Activated naive CD8-positive, alpha-beta T cell treated with anti-CD3 and anti-CD28 coated beads, Interleukin-2, amount 50 U/mL, for 24 hours (primary cell): Measurements from ENCODE around the gene MCF2L.

ENCODE experiments used
- ATAC-seq: fragments of 150-1000 bp; cut with Tn5 transposase; one replicate; pipeline ENCODE4 v1.10.0; 2021
- DNase-seq: peaks from one replicate; pipeline ENCODE4 v3.0.0; 2021
- H3K27ac Mint-ChIP-seq: one replicate; pipeline ENCODE4 v1.8.0; 2021; ENCODE audit warnings: mild to moderate bottlenecking, mixed read lengths
- H3K27me3 Mint-ChIP-seq: one replicate; pipeline ENCODE4 v1.8.0; 2021; ENCODE audit warnings: mixed read lengths
- H3K36me3 Mint-ChIP-seq: one replicate; pipeline ENCODE4 v1.8.0; 2021; ENCODE audit warnings: low read depth, mixed read lengths
- H3K4me1 Mint-ChIP-seq: one replicate; pipeline ENCODE4 v1.8.0; 2021; ENCODE audit warnings: mixed read lengths
- H3K4me3 Mint-ChIP-seq: one replicate; pipeline ENCODE4 v1.8.0; 2021; ENCODE audit warnings: mild to moderate bottlenecking, moderate library complexity, mixed read lengths
- H3K9me3 Mint-ChIP-seq: one replicate; pipeline ENCODE4 v1.8.0; 2021; ENCODE audit warnings: mixed read lengths

Gene MCF2L

DNA sequence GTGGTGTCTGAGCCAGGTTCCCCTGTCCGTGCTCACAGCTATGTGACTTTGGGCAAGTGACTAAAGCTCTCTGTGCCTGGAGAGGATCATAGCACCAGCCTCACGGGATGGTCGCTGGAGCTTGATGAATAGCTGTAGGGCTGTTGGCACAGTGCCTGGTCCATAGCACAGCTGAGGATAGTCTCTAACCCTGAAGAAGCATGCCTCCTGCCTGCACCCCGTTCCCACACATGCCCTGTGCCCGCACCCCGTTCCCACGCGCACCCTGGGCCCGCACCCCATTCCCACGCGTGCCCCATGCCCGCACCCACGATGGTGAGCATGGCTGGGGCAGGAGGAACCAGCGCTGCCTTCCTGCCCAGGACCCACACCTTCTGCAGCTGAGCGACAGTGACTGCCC lies 72.9 kb downstream of the MCF2L start:
- H3K27me3 Mint-ChIP-seq: no peaks in the 10 kb centered on the region
- no peak for DNase-seq
- H3K27ac Mint-ChIP-seq: no peak overlapping the region
- no peaks in the 10 kb centered on the region for H3K36me3 Mint-ChIP-seq
- no peaks in the 10 kb centered on the region for H3K9me3 Mint-ChIP-seq
- H3K4me1 Mint-ChIP-seq: no peaks in the 10 kb centered on the region
- no peak overlapping the region for H3K4me3 Mint-ChIP-seq
- ATAC-seq: no peak

DNA sequence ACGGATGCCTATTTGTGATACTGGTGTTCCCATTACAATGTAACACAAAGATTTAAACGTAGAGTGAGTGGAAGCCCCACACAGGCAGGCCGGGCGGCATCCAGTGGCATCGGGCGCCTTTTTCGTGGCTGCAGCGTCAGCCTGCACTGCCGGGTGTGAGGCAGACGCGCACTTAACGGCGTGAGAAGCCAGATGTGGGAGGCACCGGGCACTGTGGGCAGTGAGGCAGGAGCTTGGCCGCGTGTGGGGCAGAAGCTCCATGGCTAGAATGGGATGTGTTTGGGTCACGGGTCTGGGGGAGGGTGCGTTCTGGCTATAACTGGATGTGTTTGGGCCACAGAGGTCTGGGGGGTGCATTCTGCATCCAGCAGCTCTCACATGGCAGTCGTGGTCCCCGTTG lies 73.4 kb downstream of the MCF2L start:
- Mint-ChIP-seq H3K36me3 (no peaks in the 10 kb centered on the region), H3K27me3 (no peaks in the 10 kb centered on the region), H3K4me3 (no peak overlapping the region), H3K27ac (no peak overlapping the region), H3K4me1 (no peaks in the 10 kb centered on the region), H3K9me3 (no peaks in the 10 kb centered on the region)
- ATAC-seq: no peak
- no peak for DNase-seq

- Mint-ChIP-seq H3K9me3 (no peaks in the 10 kb centered on the region), H3K4me1 (no peaks in the 10 kb centered on the region), H3K4me3 (no peak overlapping the region), H3K36me3 (no peaks in the 10 kb centered on the region), H3K27me3 (no peaks in the 10 kb centered on the region), H3K27ac (no peak overlapping the region)
- DNase-seq (no peak), ATAC-seq (no peak)
Observed at GRCh38 chr13:113043001-113043630, 74.1 kb downstream of the MCF2L start.

GRCh38 chr13:113043931-113044330 lies 74.9 kb downstream of the MCF2L start:
- no peak for DNase-seq
- Mint-ChIP-seq H3K9me3 (no peaks in the 10 kb centered on the region), H3K27me3 (no peaks in the 10 kb centered on the region), H3K4me3 (no peak overlapping the region), H3K36me3 (no peaks in the 10 kb centered on the region), H3K27ac (no peak overlapping the region), H3K4me1 (no peaks in the 10 kb centered on the region)
- ATAC-seq: no peak

- no peaks in the 10 kb centered on the region for H3K9me3 Mint-ChIP-seq
- H3K27me3 Mint-ChIP-seq: no peaks in the 10 kb centered on the region
- H3K27ac Mint-ChIP-seq: no peak overlapping the region
- ATAC-seq (no peak), DNase-seq (no peak)
- no peaks in the 10 kb centered on the region for H3K36me3 Mint-ChIP-seq
- H3K4me3 Mint-ChIP-seq: no peak overlapping the region
- no peaks in the 10 kb centered on the region for H3K4me1 Mint-ChIP-seq
Observed at GRCh38 chr13:113044391-113045114, 75.5 kb downstream of the MCF2L start.

DNA sequence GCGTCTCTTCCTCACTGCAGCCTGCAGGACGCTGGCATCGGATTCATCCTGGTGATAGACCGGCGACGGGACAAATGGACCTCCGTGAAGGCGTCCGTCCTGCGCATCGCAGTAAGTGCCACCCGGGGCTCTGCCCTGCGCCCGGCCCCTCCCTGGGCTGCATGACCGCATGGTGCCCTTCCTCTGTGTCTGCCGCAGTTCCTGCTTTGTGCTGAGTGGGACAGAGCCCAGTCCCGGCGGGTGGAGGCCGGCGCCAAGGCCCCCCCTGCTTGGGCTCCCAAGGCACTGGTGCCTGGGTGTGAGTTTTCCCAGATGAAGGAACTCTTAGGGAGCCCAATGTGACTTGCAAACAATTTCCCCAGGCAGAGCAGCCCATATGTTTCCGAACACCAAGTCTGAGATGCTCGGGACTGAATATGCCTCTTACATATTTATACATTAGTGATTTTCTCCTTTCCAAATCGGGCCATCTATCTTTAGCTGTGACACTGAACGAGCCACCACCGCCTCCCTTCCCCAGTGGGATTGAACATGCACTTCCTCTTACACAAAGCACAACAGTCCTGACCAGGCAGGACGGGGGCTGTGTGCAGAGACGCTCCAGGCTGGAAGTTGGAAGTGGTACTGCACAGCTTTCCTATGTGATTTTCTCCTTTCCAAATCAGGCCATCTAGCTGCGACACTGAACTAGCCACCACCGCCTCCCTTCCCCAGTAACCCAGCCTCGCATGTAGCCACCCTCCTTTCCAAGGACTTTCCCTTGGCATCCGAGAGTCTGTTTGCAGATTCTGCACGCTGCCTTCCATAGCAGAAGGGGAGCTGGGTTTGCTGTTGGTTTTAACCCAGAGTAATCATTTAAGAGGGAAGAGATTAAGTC lies 76.5 kb downstream of the MCF2L start:
- no peaks in the 10 kb centered on the region for H3K36me3 Mint-ChIP-seq
- no peak overlapping the region for H3K4me3 Mint-ChIP-seq
- no peaks in the 10 kb centered on the region for H3K27me3 Mint-ChIP-seq
- H3K4me1 Mint-ChIP-seq: no peaks in the 10 kb centered on the region
- no peaks in the 10 kb centered on the region for H3K9me3 Mint-ChIP-seq
- no peak overlapping the region for H3K27ac Mint-ChIP-seq
- no peak for DNase-seq
- no peak for ATAC-seq

DNA sequence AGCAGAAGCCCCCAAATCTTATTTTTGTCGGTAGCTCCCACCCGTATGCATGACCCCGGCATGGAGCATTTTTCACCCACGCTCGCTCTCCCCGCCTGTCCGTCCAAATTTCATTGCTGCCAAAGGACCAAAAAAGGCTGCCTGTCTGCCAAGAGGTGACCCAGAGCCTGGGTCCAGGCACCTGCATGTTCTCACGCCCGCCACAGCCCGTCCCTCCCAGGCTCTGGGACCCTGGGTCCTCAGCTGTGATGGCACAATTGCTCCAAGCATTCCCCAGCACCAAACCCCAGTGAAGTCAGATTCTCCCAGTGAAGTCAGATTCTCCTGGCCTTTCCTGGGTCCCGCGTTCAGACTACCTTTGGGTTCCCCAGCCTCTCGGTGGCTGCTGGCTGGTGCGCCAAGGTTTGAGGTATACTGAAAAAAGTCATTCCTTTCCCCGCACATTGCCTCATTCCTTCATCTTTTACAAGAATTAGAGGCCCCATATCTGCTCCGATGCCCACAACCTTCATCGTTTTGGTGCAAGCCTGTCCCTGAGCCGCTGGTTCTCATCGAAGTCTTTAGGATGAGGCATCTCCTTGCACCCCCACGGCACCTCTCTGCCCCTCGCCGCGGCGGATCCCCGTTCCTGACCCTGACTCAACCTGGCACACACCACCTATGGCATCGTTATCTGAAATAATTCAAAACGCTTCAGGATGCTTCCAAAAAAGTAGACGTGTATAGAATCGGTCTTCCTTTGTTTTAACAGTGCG lies 77.3 kb downstream of the MCF2L start:
- ATAC-seq (no peak), DNase-seq (no peak)
- Mint-ChIP-seq H3K27me3 (no peaks in the 10 kb centered on the region), H3K4me3 (no peak overlapping the region), H3K36me3 (no peaks in the 10 kb centered on the region), H3K4me1 (no peaks in the 10 kb centered on the region), H3K27ac (no peak overlapping the region), H3K9me3 (no peaks in the 10 kb centered on the region)

GRCh38 chr13:113046883-113047244 lies 77.8 kb downstream of the MCF2L start:
- DNase-seq (no peak), ATAC-seq (no peak)
- Mint-ChIP-seq H3K36me3 (no peaks in the 10 kb centered on the region), H3K27me3 (no peaks in the 10 kb centered on the region), H3K27ac (no peak overlapping the region), H3K4me3 (no peak overlapping the region), H3K9me3 (no peaks in the 10 kb centered on the region), H3K4me1 (no peaks in the 10 kb centered on the region)

GRCh38 chr13:113047587-113047986 lies 78.6 kb downstream of the MCF2L start:
- Mint-ChIP-seq H3K27ac (no peak overlapping the region), H3K9me3 (no peaks in the 10 kb centered on the region), H3K4me3 (no peak overlapping the region), H3K4me1 (no peaks in the 10 kb centered on the region), H3K27me3 (no peaks in the 10 kb centered on the region), H3K36me3 (no peaks in the 10 kb centered on the region)
- DNase-seq: no peak
- ATAC-seq: no peak

- ATAC-seq (no peak), DNase-seq (no peak)
- Mint-ChIP-seq H3K36me3 (no peaks in the 10 kb centered on the region), H3K4me1 (no peaks in the 10 kb centered on the region), H3K4me3 (no peak overlapping the region), H3K27ac (no peak overlapping the region), H3K27me3 (no peaks in the 10 kb centered on the region), H3K9me3 (no peaks in the 10 kb centered on the region)
Observed at GRCh38 chr13:113048766-113049165, 79.8 kb downstream of the MCF2L start.

DNA sequence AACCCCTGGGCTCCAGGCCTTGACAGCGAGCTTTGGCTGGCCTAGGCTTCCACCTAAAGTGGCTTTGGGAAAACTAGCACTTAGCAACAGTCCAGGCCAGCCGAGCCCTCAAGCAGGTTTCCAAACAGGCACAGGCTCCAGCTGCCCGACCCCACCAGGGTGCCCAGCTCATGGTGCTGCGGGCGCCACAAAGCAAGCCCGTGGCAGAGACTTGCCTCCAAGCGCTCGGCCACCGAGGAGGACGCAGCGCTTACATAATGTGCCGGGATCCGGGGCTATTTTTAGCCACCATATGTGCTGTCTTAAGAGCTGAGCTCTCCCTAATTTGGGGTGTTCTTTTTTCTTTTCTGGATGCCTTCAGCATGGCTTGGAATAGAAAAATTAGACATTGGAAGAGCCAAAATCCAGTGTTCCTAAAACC lies 80.5 kb downstream of the MCF2L start:
- no peaks in the 10 kb centered on the region for H3K36me3 Mint-ChIP-seq
- DNase-seq (no peak), ATAC-seq (no peak)
- H3K27ac Mint-ChIP-seq: no peak overlapping the region
- H3K4me1 Mint-ChIP-seq: no peaks in the 10 kb centered on the region
- no peaks in the 10 kb centered on the region for H3K27me3 Mint-ChIP-seq
- no peak overlapping the region for H3K4me3 Mint-ChIP-seq
- H3K9me3 Mint-ChIP-seq: no peaks in the 10 kb centered on the region

- Mint-ChIP-seq H3K9me3 (no peaks in the 10 kb centered on the region), H3K27ac (no peak overlapping the region), H3K4me3 (no peak overlapping the region), H3K27me3 (no peaks in the 10 kb centered on the region), H3K4me1 (no peaks in the 10 kb centered on the region), H3K36me3 (no peaks in the 10 kb centered on the region)
- ATAC-seq (no peak), DNase-seq (no peak)
Observed at GRCh38 chr13:113049981-113050380, 81.0 kb downstream of the MCF2L start.

GRCh38 chr13:113050734-113051431 lies 81.9 kb downstream of the MCF2L start:
- Mint-ChIP-seq H3K27me3 (no peaks in the 10 kb centered on the region), H3K36me3 (no peaks in the 10 kb centered on the region), H3K9me3 (no peaks in the 10 kb centered on the region), H3K4me3 (no peak overlapping the region), H3K27ac (no peak overlapping the region), H3K4me1 (no peaks in the 10 kb centered on the region)
- DNase-seq (no peak), ATAC-seq (no peak)

DNA sequence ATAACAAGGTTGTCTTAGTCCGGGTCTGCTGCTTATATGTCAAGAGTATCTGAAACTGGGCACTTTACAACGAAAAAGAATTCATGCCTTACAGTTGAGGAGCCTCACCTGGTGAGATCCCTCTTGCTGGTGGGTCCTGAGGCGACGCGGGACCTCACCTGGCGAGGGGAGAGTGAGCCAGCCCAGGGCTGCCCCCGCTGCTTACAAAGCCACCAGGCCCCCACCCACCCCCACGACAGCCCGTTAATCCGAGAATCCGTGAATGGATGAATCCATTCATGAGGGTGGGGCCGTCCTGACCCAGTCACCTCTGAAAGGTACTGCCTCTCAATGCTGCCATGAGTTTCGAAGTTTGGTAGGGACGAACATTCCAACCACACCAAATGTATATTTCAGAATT lies 82.6 kb downstream of the MCF2L start:
- H3K9me3 Mint-ChIP-seq: no peaks in the 10 kb centered on the region
- no peak overlapping the region for H3K27ac Mint-ChIP-seq
- ATAC-seq (no peak), DNase-seq (no peak)
- no peak overlapping the region for H3K4me3 Mint-ChIP-seq
- H3K27me3 Mint-ChIP-seq: no peaks in the 10 kb centered on the region
- no peaks in the 10 kb centered on the region for H3K4me1 Mint-ChIP-seq
- H3K36me3 Mint-ChIP-seq: no peaks in the 10 kb centered on the region
